ENCODE data around the gene CLDND1. TPM values are rescaled to one million over a fixed set of nuclear protein-coding genes. Genes with fewer than 3 reads are reported as not detected.

CLDND1 gene
- total RNA-seq, 2 donors from 2014 or later: 97.7 to 106 TPM

- 96 to 100% methylated on average over 1 of the region's 2 CpGs for WGBS, 2 experiments (ENCODE audit: insufficient coverage in 1 of 2, insufficient read length in 1 of 2)
- no peak for TF ChIP-seq CTCF (conservative IDR thresholded peaks at IDR 0.05)
- Mint-ChIP-seq H3K27me3 (ENCODE audit: insufficient read depth) (peaks cover 2% of the 10 kb centered on the region), H3K4me3 (no peak overlapping the region), H3K36me3 (ENCODE audit: low read depth) (no peaks in the 10 kb centered on the region), H3K27ac (no peak overlapping the region), H3K4me1 (peaks cover 13% of the 10 kb centered on the region), H3K9me3 (no peaks in the 10 kb centered on the region)
- no peaks in the 10 kb centered on the region for H3K36me3 ChIP-seq (ENCODE audit: control insufficient read depth, insufficient read depth, low read length)
- H3K27me3 ChIP-seq (ENCODE audit: control insufficient read depth, insufficient read depth, low read length, poor library complexity, severe bottlenecking): no peaks in the 10 kb centered on the region
- no peak overlapping the region for H3K27ac ChIP-seq (ENCODE audit: low read depth, low read length)
- H3K4me1 ChIP-seq (ENCODE audit: control insufficient read depth, insufficient read depth, low read length): peaks cover 2% of the 10 kb centered on the region
- no peaks in the 10 kb centered on the region for H3K9me3 ChIP-seq (ENCODE audit: control insufficient read depth, low read length)
- no peak for DNase-seq
- H3K9ac ChIP-seq (ENCODE audit: extremely low read depth, low read length, poor library complexity, severe bottlenecking): no peak overlapping the region
- no peak overlapping the region for H3K4me3 ChIP-seq (ENCODE audit: low read length)
Measured at GRCh38 chr3:98554580-98554979, 31.9 kb upstream of the CLDND1 start.

- Mint-ChIP-seq H3K27me3 (ENCODE audit: insufficient read depth) (peaks cover 2% of the 10 kb centered on the region), H3K36me3 (ENCODE audit: low read depth) (no peaks in the 10 kb centered on the region), H3K4me3 (no peak overlapping the region), H3K9me3 (no peaks in the 10 kb centered on the region), H3K4me1 (peaks cover 13% of the 10 kb centered on the region), H3K27ac (no peak overlapping the region)
- Histone ChIP-seq H3K27ac (ENCODE audit: low read depth, low read length) (no peak overlapping the region), H3K4me1 (ENCODE audit: control insufficient read depth, insufficient read depth, low read length) (peaks cover 2% of the 10 kb centered on the region), H3K4me3 (ENCODE audit: low read length) (no peak overlapping the region), H3K9me3 (ENCODE audit: control insufficient read depth, low read length) (no peaks in the 10 kb centered on the region), H3K27me3 (ENCODE audit: control insufficient read depth, insufficient read depth, low read length, poor library complexity, severe bottlenecking) (no peaks in the 10 kb centered on the region), H3K36me3 (ENCODE audit: control insufficient read depth, insufficient read depth, low read length) (no peaks in the 10 kb centered on the region), H3K9ac (ENCODE audit: extremely low read depth, low read length, poor library complexity, severe bottlenecking) (no peak overlapping the region)
- TF ChIP-seq CTCF (conservative IDR thresholded peaks at IDR 0.05): no peak
- DNase-seq: no peak
- 100% methylated on average over 1 of the region's 2 CpGs; no CpG with 5 or more reads in 1 of the 2 experiments for WGBS, 2 experiments (ENCODE audit: insufficient coverage in 1 of 2, insufficient read length in 1 of 2)
Measured at GRCh38 chr3:98553753-98554152, 31.1 kb upstream of the CLDND1 start.

GRCh38 chr3:98553021-98553563 is 30.4 kb upstream of the CLDND1 start:
- Mint-ChIP-seq H3K4me1 (peaks cover 13% of the 10 kb centered on the region), H3K27ac (no peak overlapping the region), H3K36me3 (ENCODE audit: low read depth) (no peaks in the 10 kb centered on the region), H3K27me3 (ENCODE audit: insufficient read depth) (peaks cover 2% of the 10 kb centered on the region), H3K9me3 (no peaks in the 10 kb centered on the region), H3K4me3 (no peak overlapping the region)
- Histone ChIP-seq H3K27me3 (ENCODE audit: control insufficient read depth, insufficient read depth, low read length, poor library complexity, severe bottlenecking) (no peaks in the 10 kb centered on the region), H3K4me1 (ENCODE audit: control insufficient read depth, insufficient read depth, low read length) (peaks cover 2% of the 10 kb centered on the region), H3K36me3 (ENCODE audit: control insufficient read depth, insufficient read depth, low read length) (no peaks in the 10 kb centered on the region), H3K4me3 (ENCODE audit: low read length) (no peak overlapping the region), H3K9me3 (ENCODE audit: control insufficient read depth, low read length) (no peaks in the 10 kb centered on the region), H3K9ac (ENCODE audit: extremely low read depth, low read length, poor library complexity, severe bottlenecking) (no peak overlapping the region), H3K27ac (ENCODE audit: low read depth, low read length) (no peak overlapping the region)
- 94 to 100% methylated on average over 2 to 5 of the region's 6 CpGs for WGBS, 2 experiments (ENCODE audit: insufficient coverage in 1 of 2, insufficient read length in 1 of 2)
- no peak for TF ChIP-seq CTCF (conservative IDR thresholded peaks at IDR 0.05)
- no peak for DNase-seq
